H1 (cell line): ENCODE data around the gene RBP5. TPM values are rescaled to one million over a fixed set of nuclear protein-coding genes. Genes with fewer than 3 reads are reported as not detected.

Experiments used
- CTCF ChIA-PET: fragments of 300-600 bp; sonication (Branson Sonifier 250); formaldehyde crosslinking; loops from one replicate; lab custom pipeline; 2021; ENCODE audit not compliant: partially characterized antibody; lab: Charles Lee
- POLR2A ChIA-PET: fragments of 300-600 bp; sonication (Branson Sonifier 250); formaldehyde crosslinking; loops from one replicate; lab custom pipeline; 2021; ENCODE audit warnings: inconsistent platforms; ENCODE audit not compliant: partially characterized antibody; lab: Charles Lee
- DNase-seq, 2 experiments: peaks; one replicate each; pipeline versions ENCODE4 v3.0.0 to v3.0.0-alpha.2; 2010 to 2022; ENCODE audit warnings: low spot score in 2 of 2, low read depth in 1 of 2, mixed read lengths in 1 of 2
- FAIRE-seq: peaks from 2 replicates; lab custom pipeline; 2011; peaks lifted over from hg19 to GRCh38; lab: Jason Lieb, UNC
- H2AFZ ChIP-seq: 2 replicates; pipeline ENCODE4 v1.8.1; 2012; ENCODE audit warnings: low read length, inconsistent platforms
- H2AK5ac ChIP-seq: 2 replicates; pipeline ENCODE4 v1.6.1; 2013; ENCODE audit warnings: low read depth, low read length
- H2BK120ac ChIP-seq: replicated peaks from 2 replicates; pipeline ENCODE3; 2013; ENCODE audit warnings: low read depth, low read length, inconsistent platforms
- H2BK12ac ChIP-seq: 2 replicates; pipeline ENCODE4 v1.6.1; 2013; ENCODE audit warnings: low read depth, low read length
- H2BK15ac ChIP-seq: 2 replicates; pipeline ENCODE4 v1.6.1; 2013; ENCODE audit warnings: low read length
- H2BK20ac ChIP-seq: 2 replicates; pipeline ENCODE4 v1.6.1; 2013; ENCODE audit warnings: low read length
- H2BK5ac ChIP-seq: 2 replicates; pipeline ENCODE4 v1.6.1; 2013; ENCODE audit warnings: low read depth, low read length
- H3K14ac ChIP-seq: 2 replicates; pipeline ENCODE4 v1.6.1; 2013; ENCODE audit warnings: inconsistent platforms; ENCODE audit not compliant: insufficient read length
- H3K18ac ChIP-seq: 2 replicates; pipeline ENCODE4 v1.6.1; 2013; ENCODE audit warnings: low read length; ENCODE audit errors: extremely low read depth
- H3K23ac ChIP-seq: 2 replicates; pipeline ENCODE4 v1.6.1; 2013; ENCODE audit warnings: inconsistent platforms; ENCODE audit not compliant: insufficient read length
- H3K23me2 ChIP-seq: 2 replicates; pipeline ENCODE4 v1.6.1; 2013; ENCODE audit warnings: low read depth, low read length
- H3K27ac ChIP-seq: 2 replicates; pipeline ENCODE4 v1.6.1; 2011; ENCODE audit warnings: low read depth, low read length, inconsistent platforms
- H3K27me3 ChIP-seq, 4 experiments: replicated peaks in 1 of 4; 1 replicate in 1 of 4; 2 replicates in 3 of 4; pipeline versions ENCODE4 v1.6.1 to v1.8.1; 2011 to 2013; ENCODE audit warnings: low read length in 3 of 4, mild to moderate bottlenecking in 3 of 4, inconsistent platforms in 2 of 4, mixed read lengths in 2 of 4, moderate library complexity in 1 of 4; ENCODE audit not compliant: control insufficient read depth in 3 of 4, insufficient read depth in 3 of 4; ENCODE audit errors: extremely low read depth in 1 of 4
- H3K36me3 ChIP-seq, 4 experiments: 2 replicates each; pipeline versions ENCODE4 v1.6.1 to v1.8.1; 2011 to 2013; ENCODE audit warnings: mild to moderate bottlenecking in 4 of 4, low read length in 3 of 4, moderate library complexity in 2 of 4, control low read depth in 1 of 4, inconsistent platforms in 1 of 4; ENCODE audit not compliant: insufficient read depth in 4 of 4, control insufficient read depth in 2 of 4
- H3K4ac ChIP-seq: replicated peaks from 2 replicates; pipeline ENCODE3; 2013; ENCODE audit warnings: low read length, low read depth, mixed read lengths, inconsistent platforms; ENCODE audit not compliant: insufficient read length
- H3K4me1 ChIP-seq, 4 experiments: replicated peaks in 1 of 4; 1 replicate in 1 of 4; 2 replicates in 3 of 4; pipeline versions ENCODE4 v1.6.1 to v1.8.1; 2011 to 2013; ENCODE audit warnings: low read length in 3 of 4, inconsistent platforms in 2 of 4, mixed read lengths in 1 of 4; ENCODE audit not compliant: insufficient read depth in 4 of 4, control insufficient read depth in 3 of 4
- H3K4me2 ChIP-seq, 2 experiments: 2 replicates each; pipeline versions ENCODE4 v1.6.1 to v1.8.1; 2011 to 2013; ENCODE audit warnings: low read depth in 2 of 2, low read length in 2 of 2, control low read depth in 1 of 2, inconsistent platforms in 1 of 2, mild to moderate bottlenecking in 1 of 2; ENCODE audit not compliant: insufficient read depth in 1 of 2
- H3K4me3 ChIP-seq, 4 experiments: fragments of 200-600, 300-600 bp in 1 of 4; sonication (generic), shearing (Covaris generic), sonication (Bioruptor Twin) in 1 of 4; 2 replicates each; pipeline versions ENCODE4 v1.5.1 to v1.8.1; 2011 to 2016; ENCODE audit warnings: low read length in 4 of 4, low read depth in 3 of 4, control low read depth in 2 of 4, inconsistent platforms in 2 of 4, mild to moderate bottlenecking in 2 of 4, mixed read lengths in 1 of 4, moderate library complexity in 1 of 4; ENCODE audit not compliant: insufficient read depth in 2 of 4; ENCODE audit errors: extremely low read depth in 1 of 4
- H3K56ac ChIP-seq: replicated peaks from 2 replicates; pipeline ENCODE3; 2013; ENCODE audit warnings: low read depth, mild to moderate bottlenecking, mixed read lengths, low read length, inconsistent platforms; ENCODE audit not compliant: insufficient read length
- H3K79me1 ChIP-seq: 2 replicates; pipeline ENCODE4 v1.6.1; 2013; ENCODE audit warnings: low read depth, low read length, control low read depth
- H3K79me2 ChIP-seq, 2 experiments: 2 replicates each; pipeline versions ENCODE4 v1.6.1 to v1.8.1; 2012 to 2013; ENCODE audit warnings: low read length in 2 of 2, mild to moderate bottlenecking in 2 of 2, inconsistent platforms in 1 of 2; ENCODE audit not compliant: insufficient read depth in 2 of 2, control insufficient read depth in 1 of 2
- H3K9ac ChIP-seq, 4 experiments: replicated peaks in 1 of 4; 1 replicate in 1 of 4; 2 replicates in 3 of 4; pipeline versions ENCODE4 v1.6.1 to v1.8.1; 2011 to 2013; ENCODE audit warnings: low read depth in 3 of 4, low read length in 3 of 4, control low read depth in 2 of 4, mild to moderate bottlenecking in 2 of 4, moderate library complexity in 2 of 4, inconsistent platforms in 1 of 4; ENCODE audit errors: extremely low read depth in 1 of 4
- H3K9me3 ChIP-seq, 2 experiments: 2 replicates each; pipeline versions ENCODE4 v1.6.1 to v1.8.1; 2012 to 2013; ENCODE audit warnings: mild to moderate bottlenecking in 2 of 2, moderate library complexity in 2 of 2, control low read depth in 1 of 2, inconsistent platforms in 1 of 2, low read depth in 1 of 2, low read length in 1 of 2, mixed read lengths in 1 of 2; ENCODE audit not compliant: insufficient read depth in 2 of 2
- H4K20me1 ChIP-seq, 2 experiments: replicated peaks in 1 of 2; 2 replicates each; pipeline versions ENCODE3 to v1.8.1; 2011 to 2013; ENCODE audit warnings: inconsistent platforms in 2 of 2, low read length in 2 of 2, mild to moderate bottlenecking in 1 of 2; ENCODE audit not compliant: insufficient read depth in 2 of 2, control insufficient read depth in 1 of 2
- H4K5ac ChIP-seq: 2 replicates; pipeline ENCODE4 v1.6.1; 2013; ENCODE audit warnings: low read length, low read depth, mixed read lengths, inconsistent platforms; ENCODE audit not compliant: insufficient read length
- H4K8ac ChIP-seq: 2 replicates; pipeline ENCODE4 v1.8.0; 2013; ENCODE audit warnings: mild to moderate bottlenecking, moderate library complexity, low read length, inconsistent platforms; ENCODE audit not compliant: insufficient read depth; ENCODE audit errors: extremely low read depth
- H4K91ac ChIP-seq: replicated peaks from 2 replicates; pipeline ENCODE3; 2013; ENCODE audit warnings: low read length, mixed read lengths, inconsistent platforms; ENCODE audit not compliant: insufficient read length
- ASH2L ChIP-seq: fragments of 200-600, 300-600 bp; sonication (generic); IDR thresholded peaks from one replicate; pipeline ENCODE4 v1.7.1; 2017; ENCODE audit warnings: low read length
- RFX5 ChIP-seq: IDR thresholded peaks from 2 replicates; pipeline ENCODE4 v1.6.1; 2011; ENCODE audit warnings: low read depth, low read length, improper control_type of control experiment, borderline replicate concordance
- WGBS, 2 experiments: shearing (Covaris generic) in 1 of 2; methylation state at CpG; one replicate each; pipeline versions ENCODE4 v1.1.6 to v1.1.7; 2013 to 2015; ENCODE audit warnings: low lambda C conversion rate in 2 of 2, mixed read lengths in 2 of 2, inconsistent platforms in 1 of 2, low coverage in 1 of 2, missing lambda C conversion rate in 1 of 2; ENCODE audit not compliant: insufficient replicate concordance in 2 of 2, insufficient coverage in 1 of 2, insufficient read length in 1 of 2; ENCODE audit errors: extremely low coverage in 1 of 2, missing lambda C conversion rate in 1 of 2; 5-methylcytosine and 5-hydroxymethylcytosine counted together
- polyA plus RNA-seq, 7 experiments: library from polyadenylated mRNA; depleted of rRNA in 3 of 7; stranded (reverse) in 5 of 7; unstranded in 2 of 7; fragments of >200 nt in 5 of 7; fragments of 200-250 nt in 2 of 7; gene quantifications; 1 replicate in 5 of 7; 2 replicates in 1 of 7; 4 replicates in 1 of 7; pipeline versions ENCODE4 v1.2.1 to v1.2.3, GENCODE V29; 2011 to 2013; ENCODE audit warnings: missing spikeins in 2 of 7, mixed read lengths in 2 of 7
- total RNA-seq: library from RNA; stranded (reverse); fragmentation: NEBNext Ultra II Directional; extraction: Animal tissue kit (Norgen Biotek cat#: 25700); gene quantifications from 2 replicates; pipeline ENCODE4 v1.2.1, GENCODE V29; 2021
- TF ChIP-seq, protein P1 (sequence below), 3 experiments: IDR thresholded peaks; 1 replicate in 2 of 3; 2 replicates in 1 of 3; pipeline versions ENCODE4 v1.5.1 to v1.6.1; 2011; ENCODE audit warnings: low read length in 3 of 3, mild to moderate bottlenecking in 3 of 3, inconsistent platforms in 2 of 3, low read depth in 1 of 3, moderate library complexity in 1 of 3; ENCODE audit not compliant: insufficient read depth in 1 of 3; ENCODE audit errors: control extremely low read depth in 1 of 3
- TF ChIP-seq, protein P2 (sequence below): IDR thresholded peaks from 2 replicates; pipeline ENCODE4 v1.6.1; 2012; ENCODE audit warnings: inconsistent platforms

RBP5 gene
- total and polyA plus RNA-seq, 2 of the 8 experiments (the other 6 are each of a cell fraction or from before 2014, with no cell fraction given), result 1.2 to 1.9 TPM

DNA sequence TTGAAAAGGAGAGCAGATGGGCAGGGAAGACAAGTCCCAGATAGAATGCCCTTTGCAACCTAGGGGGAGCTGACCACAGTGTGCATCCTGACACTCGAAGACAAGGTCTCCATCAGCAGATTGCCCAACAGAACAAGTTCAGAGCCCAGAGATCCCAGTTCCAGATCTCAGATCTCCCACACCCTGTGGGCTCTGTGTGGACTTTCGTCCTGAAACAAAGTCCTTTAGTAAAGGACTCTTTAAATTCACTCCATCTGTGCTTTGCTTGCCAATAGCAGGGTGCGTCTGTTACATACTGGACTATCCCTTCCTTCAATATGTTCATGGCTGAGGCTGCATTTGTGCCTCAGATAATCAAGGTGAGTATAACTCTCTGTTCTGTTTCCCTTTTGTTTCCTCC, 11.0 kb downstream of the RBP5 start:
- H3K18ac ChIP-seq, result no peak overlapping the region
- H3K79me2 ChIP-seq, result no peaks in the 10 kb centered on the region
- no peaks in the 10 kb centered on the region for H3K9me3 ChIP-seq
- no peak overlapping the region for H3K9ac ChIP-seq
- no peak for DNase-seq
- H2BK120ac ChIP-seq, result no peak overlapping the region
- H3K23ac ChIP-seq, result no peak overlapping the region
- TF ChIP-seq, protein P1, sequence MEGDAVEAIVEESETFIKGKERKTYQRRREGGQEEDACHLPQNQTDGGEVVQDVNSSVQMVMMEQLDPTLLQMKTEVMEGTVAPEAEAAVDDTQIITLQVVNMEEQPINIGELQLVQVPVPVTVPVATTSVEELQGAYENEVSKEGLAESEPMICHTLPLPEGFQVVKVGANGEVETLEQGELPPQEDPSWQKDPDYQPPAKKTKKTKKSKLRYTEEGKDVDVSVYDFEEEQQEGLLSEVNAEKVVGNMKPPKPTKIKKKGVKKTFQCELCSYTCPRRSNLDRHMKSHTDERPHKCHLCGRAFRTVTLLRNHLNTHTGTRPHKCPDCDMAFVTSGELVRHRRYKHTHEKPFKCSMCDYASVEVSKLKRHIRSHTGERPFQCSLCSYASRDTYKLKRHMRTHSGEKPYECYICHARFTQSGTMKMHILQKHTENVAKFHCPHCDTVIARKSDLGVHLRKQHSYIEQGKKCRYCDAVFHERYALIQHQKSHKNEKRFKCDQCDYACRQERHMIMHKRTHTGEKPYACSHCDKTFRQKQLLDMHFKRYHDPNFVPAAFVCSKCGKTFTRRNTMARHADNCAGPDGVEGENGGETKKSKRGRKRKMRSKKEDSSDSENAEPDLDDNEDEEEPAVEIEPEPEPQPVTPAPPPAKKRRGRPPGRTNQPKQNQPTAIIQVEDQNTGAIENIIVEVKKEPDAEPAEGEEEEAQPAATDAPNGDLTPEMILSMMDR (IDR thresholded peaks at IDR 0.05; ENCODE audit: control extremely low read depth in 1 of 3, insufficient read depth in 1 of 3, low read depth in 1 of 3, low read length in 3 of 3), result no peak
- TF ChIP-seq RFX5, result no peak
- TF ChIP-seq, protein P2, sequence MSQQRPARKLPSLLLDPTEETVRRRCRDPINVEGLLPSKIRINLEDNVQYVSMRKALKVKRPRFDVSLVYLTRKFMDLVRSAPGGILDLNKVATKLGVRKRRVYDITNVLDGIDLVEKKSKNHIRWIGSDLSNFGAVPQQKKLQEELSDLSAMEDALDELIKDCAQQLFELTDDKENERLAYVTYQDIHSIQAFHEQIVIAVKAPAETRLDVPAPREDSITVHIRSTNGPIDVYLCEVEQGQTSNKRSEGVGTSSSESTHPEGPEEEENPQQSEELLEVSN, result no peak
- no peak for TF ChIP-seq ASH2L
- TF ChIP-seq, all 59 proteins: peak for 0
- Histone ChIP-seq H2BK5ac (no peak overlapping the region), H2AFZ (no peak overlapping the region), H2BK12ac (no peak overlapping the region), H4K91ac (no peak overlapping the region), H3K4me2 (no peak overlapping the region), H2BK20ac (no peak overlapping the region), H3K36me3 (no peaks in the 10 kb centered on the region), H3K4ac (no peak overlapping the region), H3K56ac (no peak overlapping the region), H2BK15ac (no peak overlapping the region), H3K79me1 (no peaks in the 10 kb centered on the region), H4K8ac (no peak overlapping the region), H3K27ac (no peak overlapping the region), H4K20me1 (peaks cover 0 to 1% of the 10 kb centered on the region in 2 experiments), H4K5ac (no peak overlapping the region), H2AK5ac (no peak overlapping the region), H3K23me2 (no peaks in the 10 kb centered on the region), H3K4me1 (no peaks in the 10 kb centered on the region), H3K4me3 (no peak overlapping the region), H3K27me3 (no peaks in the 10 kb centered on the region), H3K14ac (no peak overlapping the region)
- ChIA-PET POLR2A (interaction anchor here (1.0 to 3.5 kb wide), 3 partner anchors 8 to 30 kb away, joined by 4 to 21 read pairs (median 4); partner anchors contain the start of genes CLSTN3 and RBP5), CTCF (interaction anchor here (0.7 to 1.5 kb wide), 5 partner anchors 8 to 73 kb away, joined by 3 to 5 read pairs (median 3); partner anchors contain the start of gene C1RL)
- 87% methylated on average over 3 of the region's 3 CpGs; no CpG with 5 or more reads in 1 of the 2 experiments for WGBS, 2 experiments
- no peak for FAIRE-seq
